Measurements from ENCODE around the gene S100A12. TPM values are rescaled to one million over a fixed set of nuclear protein-coding genes. Genes with fewer than 3 reads are reported as not detected.

S100A12 gene
- total RNA-seq, 1 experiment from 2014 or later = not detected

- no peak overlapping the region for H3K18ac ChIP-seq (ENCODE audit: insufficient read length, low read depth, low read length)
- no peak overlapping the region for H4K91ac ChIP-seq (ENCODE audit: insufficient read length, low read depth, low read length)
- no peaks in the 10 kb centered on the region for H4K20me1 ChIP-seq (ENCODE audit: control insufficient read depth, insufficient read depth, insufficient read length)
- no peak overlapping the region for H3T11ph ChIP-seq (ENCODE audit: low read length)
- no peaks in the 10 kb centered on the region for H3K36me3 Mint-ChIP-seq (ENCODE audit: insufficient read depth in 1 of 3, low read depth in 3 of 3)
- no peak overlapping the region for H3K23ac ChIP-seq (ENCODE audit: insufficient read length, low read depth, low read length)
- peaks cover 3 to 8% of the 10 kb centered on the region in 2 experiments; a peak in 2 of 5 replicates for H3K9me3 Mint-ChIP-seq
- no peak overlapping the region for H3K14ac ChIP-seq (ENCODE audit: insufficient read depth, low read length)
- H3K27ac ChIP-seq (ENCODE audit: insufficient read length, low read depth, low read length) = no peak overlapping the region
- no peaks in the 10 kb centered on the region for H3K9me3 ChIP-seq (ENCODE audit: control insufficient read depth, low read depth, low read length)
- no peak overlapping the region for H2BK120ac ChIP-seq (ENCODE audit: low read depth, low read length, poor library complexity, severe bottlenecking)
- no CpG with 5 or more reads among the region's 4 CpGs for WGBS (ENCODE audit: extremely low coverage, insufficient read length, low lambda C conversion rate)
- no peaks in the 10 kb centered on the region for H3K79me2 ChIP-seq (ENCODE audit: insufficient read depth, low read length)
- no peak for DNase-seq
- no peak overlapping the region for H2BK20ac ChIP-seq (ENCODE audit: low read depth, low read length, poor library complexity, severe bottlenecking)
- no peaks in the 10 kb centered on the region for H3K4me1 ChIP-seq (ENCODE audit: insufficient read depth, low read length)
- H4K8ac ChIP-seq (replicated peaks; ENCODE audit: insufficient read length, low read depth, low read length) = no peak overlapping the region
- H2AK5ac ChIP-seq (ENCODE audit: insufficient read length, low read length) = no peak overlapping the region
- no peak overlapping the region for H2BK12ac ChIP-seq (ENCODE audit: insufficient read length, low read depth, low read length)
- H3K9ac ChIP-seq (ENCODE audit: extremely low read depth, insufficient read length, low read length) = no peak overlapping the region
- H4K5ac ChIP-seq (ENCODE audit: insufficient read length, low read depth, low read length) = no peak overlapping the region
- no peak overlapping the region for H3K4me3 Mint-ChIP-seq
- TF ChIP-seq, protein P1, sequence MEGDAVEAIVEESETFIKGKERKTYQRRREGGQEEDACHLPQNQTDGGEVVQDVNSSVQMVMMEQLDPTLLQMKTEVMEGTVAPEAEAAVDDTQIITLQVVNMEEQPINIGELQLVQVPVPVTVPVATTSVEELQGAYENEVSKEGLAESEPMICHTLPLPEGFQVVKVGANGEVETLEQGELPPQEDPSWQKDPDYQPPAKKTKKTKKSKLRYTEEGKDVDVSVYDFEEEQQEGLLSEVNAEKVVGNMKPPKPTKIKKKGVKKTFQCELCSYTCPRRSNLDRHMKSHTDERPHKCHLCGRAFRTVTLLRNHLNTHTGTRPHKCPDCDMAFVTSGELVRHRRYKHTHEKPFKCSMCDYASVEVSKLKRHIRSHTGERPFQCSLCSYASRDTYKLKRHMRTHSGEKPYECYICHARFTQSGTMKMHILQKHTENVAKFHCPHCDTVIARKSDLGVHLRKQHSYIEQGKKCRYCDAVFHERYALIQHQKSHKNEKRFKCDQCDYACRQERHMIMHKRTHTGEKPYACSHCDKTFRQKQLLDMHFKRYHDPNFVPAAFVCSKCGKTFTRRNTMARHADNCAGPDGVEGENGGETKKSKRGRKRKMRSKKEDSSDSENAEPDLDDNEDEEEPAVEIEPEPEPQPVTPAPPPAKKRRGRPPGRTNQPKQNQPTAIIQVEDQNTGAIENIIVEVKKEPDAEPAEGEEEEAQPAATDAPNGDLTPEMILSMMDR (conservative IDR thresholded peaks at IDR 0.05) = no peak
- no peak overlapping the region for H3K56ac ChIP-seq (ENCODE audit: insufficient read length, low read depth, low read length)
- no peak overlapping the region for H2AFZ ChIP-seq (ENCODE audit: low read length)
- no peak overlapping the region for H3K27ac Mint-ChIP-seq
- no peaks in the 10 kb centered on the region for H3K27me3 ChIP-seq (ENCODE audit: insufficient read depth, low read length)
- no peaks in the 10 kb centered on the region for H3K23me2 ChIP-seq (ENCODE audit: insufficient read length, low read depth, low read length, poor library complexity, severe bottlenecking)
- peaks cover 13% of the 10 kb centered on the region for H3K27me3 Mint-ChIP-seq (ENCODE audit: low read depth)
- no peaks in the 10 kb centered on the region for H3K4me1 Mint-ChIP-seq
- no peak overlapping the region for H2BK5ac ChIP-seq (ENCODE audit: insufficient read length, low read length)
- H3K4ac ChIP-seq (ENCODE audit: low read depth, low read length) = no peak overlapping the region
- no peak overlapping the region for H3K4me2 ChIP-seq (ENCODE audit: insufficient read depth, insufficient read length, low read length)
- no peak overlapping the region for H2BK15ac ChIP-seq (ENCODE audit: low read depth, low read length)
- H3K79me1 ChIP-seq (ENCODE audit: insufficient read depth, low read depth, low read length, poor library complexity, severe bottlenecking) = no peaks in the 10 kb centered on the region
Observed at GRCh38 chr1:153387001-153387400, 11.6 kb upstream of the S100A12 start.

Data from H9 (cell line).